GM12878 (cell line): ENCODE measurements around the gene SLC34A3. TPM values are rescaled to one million over a fixed set of nuclear protein-coding genes. Genes with fewer than 3 reads are reported as not detected.

Experiments used
- ATAC-seq: fragments of 200-7000 bp; cut with Tn5 transposase; 3 replicates; pipeline ENCODE4 v1.9.1; 2020; ENCODE audit warnings: mild to moderate bottlenecking, moderate library complexity
- BruUV-seq: library from RNA; stranded (reverse); fragments of 400-500 nt; replicated peaks from 2 replicates; lab custom pipeline; 2021; lab: Mats Ljungman, UMichigan
- CTCF ChIA-PET: fragments of 300-600 bp; sonication (Branson Sonifier 250); formaldehyde crosslinking; extraction: SDS; loops from one replicate; lab custom pipeline; 2021; ENCODE audit warnings: inconsistent platforms; lab: Yijun Ruan, JAX
- POLR2A ChIA-PET: fragments of 350-600 bp; formaldehyde crosslinking; extraction: SDS; loops from one replicate; lab custom pipeline; 2021; ENCODE audit warnings: inconsistent platforms; lab: Charles Lee
- RAD21 ChIA-PET: fragments of 300-600 bp; sonication (Branson Sonifier 250); formaldehyde crosslinking; loops from one replicate; lab custom pipeline; 2023; ENCODE audit warnings: antibody characterized with exemption; ENCODE audit not compliant: unreplicated experiment; lab: Charles Lee
- SMC1A ChIA-PET: fragments of 300-600 bp; sonication (Branson Sonifier 250); formaldehyde crosslinking; loops from one replicate; lab custom pipeline; 2023; ENCODE audit not compliant: unreplicated experiment, uncharacterized antibody; lab: Charles Lee
- DNase-seq: peaks from one replicate; pipeline ENCODE4 v3.0.0-alpha.2; 2011; ENCODE audit warnings: low read depth, low spot score
- FAIRE-seq: peaks from 3 replicates; lab custom pipeline; 2011; peaks lifted over from hg19 to GRCh38; lab: Jason Lieb, UNC
- H2AFZ ChIP-seq: 2 replicates; pipeline ENCODE4 v1.6.0; 2011; ENCODE audit warnings: low read depth, low read length, control low read depth; ENCODE audit not compliant: control insufficient read depth
- H3K27ac ChIP-seq: 2 replicates; pipeline ENCODE4 v1.5.1; 2011; ENCODE audit warnings: control low read depth; ENCODE audit not compliant: control insufficient read depth, insufficient read depth
- H3K27me3 ChIP-seq, 2 experiments: replicated peaks in 1 of 2; 2 replicates each; pipeline versions ENCODE4 v1.6.0 to v1.6.1; 2011; ENCODE audit warnings: low read length in 1 of 2; ENCODE audit not compliant: control insufficient read depth in 2 of 2, insufficient read depth in 2 of 2
- H3K36me3 ChIP-seq, 2 experiments: 2 replicates each; pipeline ENCODE4 v1.5.1; 2011; ENCODE audit warnings: low read length in 1 of 2; ENCODE audit not compliant: control insufficient read depth in 2 of 2, insufficient read depth in 2 of 2
- H3K4me1 ChIP-seq: 2 replicates; pipeline ENCODE4 v1.6.1; 2011; ENCODE audit warnings: mild to moderate bottlenecking, low read length, moderate library complexity, mixed read lengths; ENCODE audit not compliant: control insufficient read depth, insufficient read depth
- H3K4me2 ChIP-seq: 2 replicates; pipeline ENCODE4 v1.6.0; 2011; ENCODE audit warnings: control low read depth; ENCODE audit not compliant: control insufficient read depth, insufficient read depth
- H3K4me3 ChIP-seq: fragments of 200-600 bp; sonication (generic); 2 replicates; pipeline ENCODE4 v1.5.1; 2016
- H3K79me2 ChIP-seq: 2 replicates; pipeline ENCODE4 v1.6.0; 2011; ENCODE audit warnings: low read length; ENCODE audit not compliant: control insufficient read depth, insufficient read depth
- H3K9ac ChIP-seq: 2 replicates; pipeline ENCODE4 v1.8.0; 2011; ENCODE audit warnings: low read length, control low read depth, mixed read lengths; ENCODE audit not compliant: control insufficient read depth, insufficient read depth
- H3K9me3 ChIP-seq: replicated peaks from 3 replicates; pipeline ENCODE4 v1.5.1; 2011; ENCODE audit warnings: mild to moderate bottlenecking, low read length; ENCODE audit not compliant: control insufficient read depth, insufficient read depth
- H4K20me1 ChIP-seq: 2 replicates; pipeline ENCODE4 v1.6.0; 2011; ENCODE audit not compliant: control insufficient read depth, insufficient read depth
- CHD2 ChIP-seq: IDR thresholded peaks from 2 replicates; pipeline ENCODE4 v1.6.1; 2011; ENCODE audit warnings: low read depth, low read length, improper control_type of control experiment, borderline replicate concordance
- GATAD2B ChIP-seq: fragments of 450-650 bp; conservative IDR thresholded peaks from 2 replicates; pipeline ENCODE4 v1.6.1; 2017; ENCODE audit warnings: low read depth, mild to moderate bottlenecking, moderate library complexity
- LARP7 ChIP-seq: fragments of 450-650 bp; IDR thresholded peaks from 2 replicates; pipeline ENCODE4 v1.6.1; 2017; ENCODE audit warnings: mild to moderate bottlenecking
- NBN ChIP-seq: fragments of 450-650 bp; IDR thresholded peaks from 2 replicates; pipeline ENCODE4 v1.6.1; 2016
- SMC3 ChIP-seq: IDR thresholded peaks from 2 replicates; pipeline ENCODE4 v1.6.1; 2011; ENCODE audit warnings: low read length, improper control_type of control experiment, borderline replicate concordance
- SREBF1 ChIP-seq: IDR thresholded peaks from 2 replicates; pipeline ENCODE4 v1.6.1; 2012; ENCODE audit warnings: mild to moderate bottlenecking, low read length
- STAT1 ChIP-seq: fragments of 450-650 bp; conservative IDR thresholded peaks from 2 replicates; pipeline ENCODE4 v1.6.1; 2014; ENCODE audit warnings: antibody characterized with exemption, mild to moderate bottlenecking
- ZBTB40 ChIP-seq: fragments of 450-650 bp; IDR thresholded peaks from 2 replicates; pipeline ENCODE4 v1.6.1; 2016; ENCODE audit warnings: mild to moderate bottlenecking, moderate library complexity, borderline replicate concordance
- ZNF207 ChIP-seq: fragments of 450-650 bp; IDR thresholded peaks from 2 replicates; pipeline ENCODE4 v1.6.1; 2014; ENCODE audit warnings: antibody characterized with exemption, mild to moderate bottlenecking, borderline replicate concordance
- WGBS: methylation state at CpG from one replicate; pipeline ENCODE4 v1.1.6; 2016; ENCODE audit warnings: low lambda C conversion rate; ENCODE audit not compliant: insufficient replicate concordance, insufficient coverage; ENCODE audit errors: missing lambda C conversion rate; 5-methylcytosine and 5-hydroxymethylcytosine counted together
- in situ Hi-C: fragments of 300-500 bp; cut with MboI; formaldehyde crosslinking; loops from 9 replicates; pipeline ENCODE4 v1.14.3; 2018; ENCODE audit warnings: mixed read lengths
- intact Hi-C: fragments of 100-400 bp; cut with micrococcal nuclease; formaldehyde crosslinking; loops from one replicate; pipeline ENCODE4 v1.14.2; 2022; ENCODE audit not compliant: unreplicated experiment
- polyA plus RNA-seq, 11 experiments: library from polyadenylated mRNA; depleted of rRNA in 4 of 11; unstranded in 6 of 11; stranded (reverse) in 5 of 11; fragments of >200 nt; fragmentation: Nextera tagmentation in 4 of 11; fragmentation: Illumina TruSeq in 1 of 11; extraction: Ambion mirVana in 4 of 11; extraction: Trizol in 1 of 11; gene quantifications; 1 replicate in 1 of 11; 2 replicates in 10 of 11; pipeline versions ENCODE4 v1.2.1 to v1.2.3, GENCODE V29; 2011 to 2016; ENCODE audit warnings: inconsistent platforms in 2 of 11, missing spikeins in 2 of 11, low read depth in 1 of 11
- total RNA-seq, 4 experiments: library from RNA; depleted of rRNA in 3 of 4; stranded (reverse); fragments of >200 nt in 3 of 4; fragmentation: Illumina TruSeq in 1 of 4; extraction: Trizol in 1 of 4; gene quantifications; 2 replicates each; pipeline versions ENCODE4 v1.2.1 to v1.2.3, GENCODE V29; 2013 to 2021
- TF ChIP-seq, protein P1 (sequence below): fragments of 450-650 bp; IDR thresholded peaks from 2 replicates; pipeline ENCODE4 v1.6.1; 2017; ENCODE audit warnings: mild to moderate bottlenecking, moderate library complexity
- TF ChIP-seq, protein P2 (sequence below), 3 experiments: IDR thresholded peaks in 2 of 3; conservative IDR thresholded peaks in 1 of 3; 2 replicates each; pipeline ENCODE4 v1.5.1; 2011; ENCODE audit warnings: low read depth in 3 of 3, low read length in 3 of 3, mild to moderate bottlenecking in 3 of 3, control low read depth in 2 of 3, moderate library complexity in 2 of 3, inconsistent platforms in 1 of 3, mixed read lengths in 1 of 3; ENCODE audit not compliant: control insufficient read depth in 2 of 3, insufficient read depth in 1 of 3; ENCODE audit errors: extremely low read depth in 1 of 3

Gene SLC34A3
- total and polyA plus RNA-seq, 10 of the 15 experiments (the other 5 are each of a cell fraction or from before 2014, with no cell fraction given): not detected

- Histone ChIP-seq H3K27ac (no peak within 1 kb of the TSS), H4K20me1 (no peaks in the 10 kb centered on the region), H3K9ac (no peak within 1 kb of the TSS), H3K9me3 (no peaks in the 10 kb centered on the region), H2AFZ (no peak within 1 kb of the TSS), H3K4me2 (no peak within 1 kb of the TSS), H3K4me1 (peaks cover 16% of the 10 kb centered on the region), H3K36me3 (no peaks in the 10 kb centered on the region), H3K27me3 (no peaks in the 10 kb centered on the region), H3K4me3 (no peak within 1 kb of the TSS), H3K79me2 (no peaks in the 10 kb centered on the region)
- RAD21 ChIA-PET: interaction anchor here (0.6 to 1.9 kb wide), 11 partner anchors 29 to 181 kb away, joined by 3 to 10 read pairs (median 4); partner anchors contain the start of genes DPP7 and SSNA1
- POLR2A ChIA-PET: interaction anchor here (0.6 to 1.5 kb wide), 6 partner anchors 25 to 131 kb away, joined by 3 to 6 read pairs (median 4); no protein-coding TSS in a partner anchor
- CTCF ChIA-PET: interaction anchor here (0.6 to 6.4 kb wide), 24 partner anchors 12 to 276 kb away, joined by 3 to 52 read pairs (median 4); partner anchors contain the start of genes ANAPC2, LRRC26, SSNA1 and TUBB4B
- intact Hi-C loops (loop anchor here (1.0 to 10.0 kb wide), 2 partner anchors 109 to 182 kb away; partner anchors contain the start of gene NPDC1), in situ Hi-C loops (loop anchor here (5.0 kb wide), 1 partner anchor 105 kb away; no protein-coding TSS in a partner anchor)
- WGBS: 48% methylated on average over 25 of the region's 25 CpGs
- FAIRE-seq: peak; percentile 89
- no peak for DNase-seq
- no TSS peak for BruUV-seq
- peak; percentile 70 for ATAC-seq
- SMC1A ChIA-PET: interaction anchor here (0.6 to 3.3 kb wide), 5 partner anchors 100 to 180 kb away, joined by 3 to 11 read pairs (median 3); partner anchors contain the start of gene DPP7
- TF ChIP-seq, protein P1, sequence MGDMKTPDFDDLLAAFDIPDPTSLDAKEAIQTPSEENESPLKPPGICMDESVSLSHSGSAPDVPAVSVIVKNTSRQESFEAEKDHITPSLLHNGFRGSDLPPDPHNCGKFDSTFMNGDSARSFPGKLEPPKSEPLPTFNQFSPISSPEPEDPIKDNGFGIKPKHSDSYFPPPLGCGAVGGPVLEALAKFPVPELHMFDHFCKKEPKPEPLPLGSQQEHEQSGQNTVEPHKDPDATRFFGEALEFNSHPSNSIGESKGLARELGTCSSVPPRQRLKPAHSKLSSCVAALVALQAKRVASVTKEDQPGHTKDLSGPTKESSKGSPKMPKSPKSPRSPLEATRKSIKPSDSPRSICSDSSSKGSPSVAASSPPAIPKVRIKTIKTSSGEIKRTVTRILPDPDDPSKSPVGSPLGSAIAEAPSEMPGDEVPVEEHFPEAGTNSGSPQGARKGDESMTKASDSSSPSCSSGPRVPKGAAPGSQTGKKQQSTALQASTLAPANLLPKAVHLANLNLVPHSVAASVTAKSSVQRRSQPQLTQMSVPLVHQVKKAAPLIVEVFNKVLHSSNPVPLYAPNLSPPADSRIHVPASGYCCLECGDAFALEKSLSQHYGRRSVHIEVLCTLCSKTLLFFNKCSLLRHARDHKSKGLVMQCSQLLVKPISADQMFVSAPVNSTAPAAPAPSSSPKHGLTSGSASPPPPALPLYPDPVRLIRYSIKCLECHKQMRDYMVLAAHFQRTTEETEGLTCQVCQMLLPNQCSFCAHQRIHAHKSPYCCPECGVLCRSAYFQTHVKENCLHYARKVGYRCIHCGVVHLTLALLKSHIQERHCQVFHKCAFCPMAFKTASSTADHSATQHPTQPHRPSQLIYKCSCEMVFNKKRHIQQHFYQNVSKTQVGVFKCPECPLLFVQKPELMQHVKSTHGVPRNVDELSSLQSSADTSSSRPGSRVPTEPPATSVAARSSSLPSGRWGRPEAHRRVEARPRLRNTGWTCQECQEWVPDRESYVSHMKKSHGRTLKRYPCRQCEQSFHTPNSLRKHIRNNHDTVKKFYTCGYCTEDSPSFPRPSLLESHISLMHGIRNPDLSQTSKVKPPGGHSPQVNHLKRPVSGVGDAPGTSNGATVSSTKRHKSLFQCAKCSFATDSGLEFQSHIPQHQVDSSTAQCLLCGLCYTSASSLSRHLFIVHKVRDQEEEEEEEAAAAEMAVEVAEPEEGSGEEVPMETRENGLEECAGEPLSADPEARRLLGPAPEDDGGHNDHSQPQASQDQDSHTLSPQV: 0 out of 2 replicates have a peak, but pooled peaks have one; percentile 62
- TF ChIP-seq ZBTB40: no peak
- 0 out of 2 replicates have a peak, but pooled peaks have one; percentile 30 for TF ChIP-seq ZNF207
- TF ChIP-seq, protein P2, sequence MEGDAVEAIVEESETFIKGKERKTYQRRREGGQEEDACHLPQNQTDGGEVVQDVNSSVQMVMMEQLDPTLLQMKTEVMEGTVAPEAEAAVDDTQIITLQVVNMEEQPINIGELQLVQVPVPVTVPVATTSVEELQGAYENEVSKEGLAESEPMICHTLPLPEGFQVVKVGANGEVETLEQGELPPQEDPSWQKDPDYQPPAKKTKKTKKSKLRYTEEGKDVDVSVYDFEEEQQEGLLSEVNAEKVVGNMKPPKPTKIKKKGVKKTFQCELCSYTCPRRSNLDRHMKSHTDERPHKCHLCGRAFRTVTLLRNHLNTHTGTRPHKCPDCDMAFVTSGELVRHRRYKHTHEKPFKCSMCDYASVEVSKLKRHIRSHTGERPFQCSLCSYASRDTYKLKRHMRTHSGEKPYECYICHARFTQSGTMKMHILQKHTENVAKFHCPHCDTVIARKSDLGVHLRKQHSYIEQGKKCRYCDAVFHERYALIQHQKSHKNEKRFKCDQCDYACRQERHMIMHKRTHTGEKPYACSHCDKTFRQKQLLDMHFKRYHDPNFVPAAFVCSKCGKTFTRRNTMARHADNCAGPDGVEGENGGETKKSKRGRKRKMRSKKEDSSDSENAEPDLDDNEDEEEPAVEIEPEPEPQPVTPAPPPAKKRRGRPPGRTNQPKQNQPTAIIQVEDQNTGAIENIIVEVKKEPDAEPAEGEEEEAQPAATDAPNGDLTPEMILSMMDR (IDR thresholded peaks at IDR 0.05 in 2 of 3, conservative IDR thresholded peaks at IDR 0.05 in 1 of 3; ENCODE audit: control insufficient read depth in 2 of 3, extremely low read depth in 1 of 3, insufficient read depth in 1 of 3, low read depth in 3 of 3, low read length in 3 of 3): peak; percentile 91 to 98 (median 92); a peak in 5 of 6 replicates
- TF ChIP-seq STAT1: 0 out of 2 replicates have a peak, but pooled peaks have one; percentile 37
- TF ChIP-seq SREBF1: no peak
- TF ChIP-seq CHD2: peak; percentile 51; the same call in 1 of the 2 replicates
- TF ChIP-seq GATAD2B: peak; percentile 67
- TF ChIP-seq NBN: 0 out of 2 replicates have a peak, but pooled peaks have one; percentile 32
- peak; percentile 98 for TF ChIP-seq SMC3
- peak; percentile 67 for TF ChIP-seq LARP7
Measured at GRCh38 chr9:137227054-137227852, 3.4 kb upstream of the SLC34A3 start, which contains the start of gene RNF224. Gene RNF224 (plus strand): TSS chr9:137227502. CDS start chr9:137228336, 834 bp downstream.
